Measurements from ENCODE around the gene FXYD1.
"Not testable (repeated sequence)": the region's sequence is repeated elsewhere in the genome, so short reads cannot be mapped to it uniquely, and the experiment has no call there.

Gene FXYD1

DNA sequence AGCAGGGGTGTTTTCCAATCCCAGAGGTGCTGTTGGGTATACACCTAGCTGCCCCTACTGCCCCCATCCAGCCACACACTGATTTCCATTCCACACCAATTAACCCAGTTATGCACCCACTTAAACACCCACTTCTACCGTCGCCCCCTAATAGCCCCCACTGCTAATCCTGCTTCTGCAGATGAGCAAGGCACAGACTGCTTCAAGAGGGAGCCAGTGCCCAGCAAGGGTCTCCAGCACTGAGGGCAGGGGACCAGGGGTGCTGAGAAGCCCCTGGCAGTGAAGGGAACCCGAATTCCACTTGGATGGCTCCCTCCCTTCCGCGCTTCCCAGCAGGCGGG is 5.6 kb downstream of the FXYD1 start:
- no peak for DNase-seq

DNA sequence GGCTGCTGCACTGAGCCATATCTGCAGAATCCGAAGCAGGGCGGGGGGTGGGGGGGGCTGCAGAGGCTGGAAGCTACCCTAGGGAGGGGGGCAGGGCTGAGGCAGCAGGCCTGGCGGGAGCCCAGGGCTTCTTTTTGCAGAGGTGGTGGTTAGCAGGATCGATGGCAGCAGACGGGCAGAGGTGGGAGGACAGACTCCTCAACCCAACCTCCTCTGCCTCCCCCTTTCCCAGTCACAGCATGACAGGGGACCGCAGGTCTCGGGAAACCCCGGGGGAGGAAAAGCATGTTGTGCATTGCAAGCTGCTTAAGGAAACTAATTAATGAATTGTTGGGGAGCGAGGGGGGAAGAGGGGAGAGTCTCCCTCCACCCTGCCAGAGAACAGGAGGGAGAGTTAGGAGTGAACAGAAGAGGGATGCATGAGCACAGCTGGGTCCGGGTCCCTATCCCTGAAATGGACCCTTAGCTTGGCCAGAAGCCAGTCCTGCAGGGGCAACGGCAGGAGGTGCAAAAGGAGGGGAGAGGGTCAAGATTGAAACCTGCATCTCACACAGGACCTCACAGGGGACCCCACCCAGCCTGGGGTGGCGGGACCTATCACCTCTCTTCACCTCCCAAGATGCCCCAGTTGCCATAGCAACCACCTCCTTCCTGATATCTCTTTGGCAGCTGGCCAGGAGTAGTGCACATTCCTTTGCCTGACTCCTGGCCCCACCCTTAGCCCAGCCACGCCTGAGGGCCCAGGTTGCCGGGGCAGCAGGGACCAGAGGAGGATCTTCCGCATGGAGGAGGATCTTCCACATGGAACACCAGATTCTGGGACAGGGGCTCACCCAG is 6.2 kb downstream of the FXYD1 start:
- DNase-seq = no peak

GRCh38 chr19:35146746-35147459 is 8.3 kb downstream of the FXYD1 start:
- DNase-seq = no peak

DNA sequence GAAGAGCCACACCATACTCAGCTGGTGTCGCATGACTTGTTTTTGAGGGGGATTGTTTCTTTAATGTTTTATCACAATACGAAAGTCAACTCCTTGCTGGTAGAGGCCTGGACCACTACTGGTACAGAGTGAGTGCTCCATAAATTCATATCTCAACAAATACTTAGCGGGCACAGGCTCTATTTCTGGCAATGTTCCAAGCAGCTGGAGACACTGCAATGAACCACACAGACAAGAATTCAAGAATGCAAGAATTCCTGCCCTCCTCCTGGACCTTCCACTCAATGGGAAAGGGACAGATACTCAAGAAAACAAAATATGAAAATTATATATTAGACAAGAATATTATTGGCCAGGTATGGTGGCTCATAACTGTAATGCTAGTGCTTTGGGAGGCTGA is 10.8 kb downstream of the FXYD1 start:
- DNase-seq = no peak

GRCh38 chr19:35150445-35150844 is 11.8 kb downstream of the FXYD1 start:
- DNase-seq = no peak

- DNase-seq = no peak
These were observed 12.8 kb downstream of the FXYD1 start for GRCh38 chr19:35151273-35152065.

DNA sequence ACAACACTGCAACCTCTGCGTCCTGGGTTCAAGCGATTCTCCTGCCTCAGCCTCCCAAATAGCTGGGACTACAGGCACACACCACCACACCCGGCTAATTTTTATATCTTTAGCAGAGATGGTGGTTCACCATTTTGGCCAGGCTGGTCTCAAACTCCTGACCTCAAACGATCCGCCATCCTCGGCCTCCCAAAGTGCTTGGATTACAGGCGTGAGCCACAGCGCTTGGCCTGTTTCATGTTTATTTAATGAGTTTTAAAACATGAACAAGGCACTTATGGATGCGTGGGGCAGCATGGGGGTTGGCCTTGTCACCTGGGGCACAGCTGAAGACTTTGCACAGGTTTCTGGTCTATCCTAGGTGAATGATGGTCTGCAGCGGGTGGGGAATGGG is 14.5 kb downstream of the FXYD1 start:
- not testable (repeated sequence) for DNase-seq

DNA sequence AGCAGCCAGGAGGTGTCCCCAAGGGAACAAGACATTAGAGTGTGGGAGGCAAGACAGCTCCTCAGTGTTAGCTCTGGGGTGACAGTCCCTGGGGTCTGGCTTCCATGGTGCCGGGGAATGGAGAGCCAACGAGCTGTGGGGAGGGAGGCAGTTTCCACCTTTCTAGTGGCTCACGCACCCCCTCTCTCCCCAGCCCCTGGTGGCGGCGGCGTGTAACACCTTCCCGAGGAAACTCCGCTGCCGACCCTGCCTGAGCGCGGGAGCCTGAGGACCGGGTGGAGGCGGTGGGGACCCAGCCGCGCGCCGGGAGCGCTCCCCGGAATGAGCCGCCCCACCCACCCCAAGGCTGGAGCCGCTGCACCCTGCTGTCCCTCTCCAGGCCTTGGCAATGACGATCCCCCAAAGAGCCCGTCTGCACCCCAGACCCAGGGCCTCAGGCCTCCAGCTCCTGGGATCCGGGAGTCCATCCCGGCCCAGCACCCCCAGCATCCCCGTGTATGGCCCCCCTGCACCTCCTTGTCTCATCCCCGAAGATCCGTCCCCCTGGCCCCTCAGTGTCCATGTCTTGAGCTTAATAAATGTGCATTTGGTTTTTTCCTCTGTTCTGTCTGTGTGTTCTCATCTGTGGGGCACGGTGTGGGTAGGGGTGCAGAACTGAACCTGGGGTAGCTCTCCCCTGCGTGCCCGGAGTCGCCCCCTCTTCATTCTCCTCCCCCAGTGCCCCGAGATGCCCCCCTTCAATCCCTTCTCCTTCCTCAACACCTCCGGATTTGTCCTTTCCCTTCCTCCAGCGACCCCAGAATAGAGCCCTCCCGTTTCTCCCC is 15.3 kb downstream of the FXYD1 start:
- no peak for DNase-seq

GRCh38 chr19:35154525-35155406 is 16.1 kb downstream of the FXYD1 start, which contains the start of gene FXYD5:
FXYD5 (plus strand) TSS chr19:35154735; CDS start chr19:35155551, 816 bp downstream.
- DNase-seq = no peak

DNA sequence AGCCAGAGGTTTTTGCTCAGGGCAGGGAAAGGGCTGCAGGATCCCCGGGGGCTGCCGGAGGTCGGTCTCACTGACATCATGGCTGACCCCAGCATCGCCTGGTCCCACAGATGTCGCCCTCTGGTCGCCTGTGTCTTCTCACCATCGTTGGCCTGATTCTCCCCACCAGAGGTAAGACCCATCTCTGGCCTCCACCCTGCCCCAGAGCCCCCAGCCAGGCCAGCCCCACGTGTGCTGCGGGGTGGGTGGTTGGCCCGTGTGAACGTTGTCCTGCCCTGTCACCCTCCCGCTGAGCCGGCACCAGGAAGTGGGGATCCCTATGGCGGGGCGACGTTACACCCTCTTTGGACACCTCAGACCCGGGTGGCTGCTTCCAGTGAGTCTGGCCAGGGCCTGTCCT is 16.8 kb downstream of the FXYD1 start:
- DNase-seq = no peak

DNA sequence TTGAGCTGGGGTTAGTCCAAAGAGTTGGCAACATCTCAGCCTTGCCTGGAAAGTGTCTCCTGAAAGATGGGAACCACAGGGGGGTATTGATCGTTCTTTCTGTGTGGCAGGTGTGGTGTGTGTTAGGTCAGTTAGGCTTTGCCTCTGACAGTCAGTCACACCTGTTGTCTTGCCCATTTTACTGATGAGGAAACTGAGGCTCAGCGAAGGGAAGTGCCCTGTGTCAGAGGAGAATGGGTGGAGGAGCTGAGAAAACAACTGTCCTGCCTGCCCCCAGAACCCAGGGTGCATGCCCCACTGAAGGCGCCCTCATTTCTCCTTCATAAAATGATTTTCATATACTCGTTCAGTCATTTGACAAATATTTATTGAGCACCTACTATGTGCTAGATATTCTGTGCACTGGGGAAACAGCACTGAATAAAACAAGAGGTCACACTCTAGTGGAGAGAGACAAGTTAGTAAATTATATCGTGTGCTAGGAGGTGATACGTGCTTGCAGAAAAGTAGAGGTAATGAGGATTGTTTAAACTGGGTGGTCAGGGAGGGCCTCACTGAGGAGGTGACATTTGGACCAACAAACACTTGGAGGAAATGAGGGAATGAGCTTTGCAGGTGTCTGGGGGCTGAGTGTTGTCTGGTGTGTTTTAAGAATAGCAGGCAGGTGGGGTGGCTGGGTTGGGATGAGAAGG is 17.5 kb downstream of the FXYD1 start:
- no peak for DNase-seq

GRCh38 chr19:35156673-35157014 is 18.0 kb downstream of the FXYD1 start:
- no peak for DNase-seq

GRCh38 chr19:35157431-35157830 is 18.8 kb downstream of the FXYD1 start:
- no peak for DNase-seq

- DNase-seq = no peak
These were observed 21.0 kb downstream of the FXYD1 start for GRCh38 chr19:35159606-35160005.

- no peak for DNase-seq
These were observed 22.2 kb downstream of the FXYD1 start for GRCh38 chr19:35160629-35161433.

DNA sequence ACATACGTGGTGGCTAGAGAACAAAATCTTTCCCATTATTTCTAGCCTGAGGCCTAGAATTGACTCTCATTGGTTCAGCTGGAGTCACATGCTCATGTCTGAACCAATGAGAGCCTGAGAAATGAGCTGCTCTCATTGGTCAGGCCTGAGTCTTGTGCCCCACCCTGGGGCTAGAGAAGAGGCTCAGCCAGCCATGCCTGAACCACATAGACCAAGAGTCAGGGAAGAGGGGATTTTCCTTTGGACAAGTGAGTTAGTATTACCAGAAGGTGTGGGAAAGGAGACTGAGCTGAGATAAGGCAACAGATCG is 22.8 kb downstream of the FXYD1 start:
- DNase-seq = no peak

GRCh38 chr19:35162471-35163326 is 24.1 kb downstream of the FXYD1 start:
- no peak for DNase-seq

DNA sequence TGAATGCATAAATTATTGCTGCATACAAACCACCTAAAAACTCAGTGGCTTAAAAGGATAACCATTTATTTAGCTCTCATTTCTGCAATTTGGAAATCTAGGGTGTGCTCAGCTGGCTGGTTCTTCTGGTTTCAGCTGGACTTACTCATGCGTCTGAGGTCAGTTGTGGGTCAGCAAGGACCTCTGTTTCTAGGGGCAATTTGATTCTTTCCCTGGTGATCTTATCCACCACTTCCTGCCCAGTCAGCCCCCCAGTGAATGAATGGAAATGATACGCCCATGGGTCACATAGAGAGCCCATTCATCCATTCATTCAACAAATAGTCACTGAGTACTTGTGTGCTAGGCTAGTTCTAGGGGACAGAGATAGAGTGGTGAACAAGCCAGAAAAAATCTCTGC is 25.8 kb downstream of the FXYD1 start:
- DNase-seq = no peak
